Mucosa of descending colon (tissue), 3 donors: ENCODE measurements around the gene TSPAN32. TPM values are rescaled to one million over a fixed set of nuclear protein-coding genes. Genes with fewer than 3 reads are reported as not detected.

ENCODE experiments used
- ATAC-seq: fragments of 200-7000 bp; cut with Tn5 transposase; one replicate; pipeline ENCODE4 v1.9.1; 2020; ENCODE audit warnings: mild to moderate bottlenecking, moderate library complexity
- DNase-seq, 3 donors: peaks; one replicate each; pipeline ENCODE4 v3.0.0-alpha.2; 2020
- H3K36me3 ChIP-seq: fragments of 200-600 bp; one replicate; pipeline ENCODE4 v1.8.0; 2021; ENCODE audit warnings: low read depth, mild to moderate bottlenecking
- H3K4me1 ChIP-seq: fragments of 200-600 bp; one replicate; pipeline ENCODE4 v1.8.0; 2021; ENCODE audit warnings: low read depth, mild to moderate bottlenecking
- H3K4me3 ChIP-seq: fragments of 200-600 bp; one replicate; pipeline ENCODE4 v1.8.0; 2021; ENCODE audit warnings: mild to moderate bottlenecking
- H3K9me3 ChIP-seq: fragments of 200-600 bp; one replicate; pipeline ENCODE4 v1.8.0; 2021; ENCODE audit warnings: mild to moderate bottlenecking
- intact Hi-C, 2 donors: fragments of 100-400 bp; cut with DNase I in 1 of 2; cut with micrococcal nuclease in 1 of 2; formaldehyde crosslinking; loops; one replicate each; pipeline versions ENCODE4 v1.11.0 to v1.11.1; 2022; cut with DNase I, micrococcal nuclease
- total RNA-seq, 3 donors: library from RNA; stranded (reverse); fragmentation: NEBNext Ultra II Directional in 2 of 3; extraction: Animal tissue kit (Norgen Biotek cat#: 25700) in 2 of 3; gene quantifications; one replicate each; pipeline versions ENCODE4 v1.2.1 to v1.2.4, GENCODE V29; 2021 to 2023
- TF ChIP-seq, protein P1 (sequence below): fragments of 200-600 bp; IDR thresholded peaks from one replicate; pipeline ENCODE4 v1.8.0; 2022; ENCODE audit warnings: antibody characterized with exemption, mild to moderate bottlenecking
- donor health status: DM: no; HTN: no; CAD: no; lungs with moderate emphysema.
- donor health status: DM: no; HTN: no; CAD: no.
- donor health status: DM: no; HTN: yes; CAD: no.

TSPAN32 gene
- total RNA-seq, 3 donors from 2014 or later = 1.2 to 2.8 (median 2.6) TPM

DNA sequence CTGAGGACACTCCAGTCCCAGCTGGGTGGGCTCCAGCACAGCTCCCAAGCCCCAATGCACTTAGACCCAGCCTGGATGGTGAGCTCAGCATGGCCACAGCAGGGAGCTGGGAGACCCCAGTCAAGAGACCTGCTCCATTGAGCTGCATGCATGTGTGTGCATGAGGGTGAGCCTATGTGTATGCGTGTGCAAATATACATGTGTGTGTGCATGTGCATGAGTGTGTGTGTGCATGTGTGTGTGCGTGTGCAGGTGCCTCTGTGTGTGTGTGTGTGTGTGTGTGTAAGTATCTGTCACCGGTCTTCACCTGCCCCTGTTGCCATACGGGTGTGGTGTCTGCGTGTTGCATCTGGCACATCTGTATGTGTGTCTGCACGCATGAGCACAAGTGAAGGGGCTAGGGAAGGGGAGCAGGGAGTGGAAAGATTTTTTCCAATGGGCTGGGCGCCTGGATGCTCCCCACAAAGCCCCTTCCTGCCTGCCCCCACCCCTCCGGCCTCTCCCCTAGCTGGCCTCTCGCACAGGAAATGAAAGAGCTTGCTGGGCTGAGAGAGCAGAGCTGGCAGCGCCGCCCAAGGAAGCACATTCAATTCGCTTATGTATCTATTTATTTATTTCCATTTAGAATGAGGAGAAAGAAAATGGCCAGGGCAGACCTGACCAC is 4.1 kb downstream of the TSPAN32 start:
- Histone ChIP-seq H3K36me3 (no peaks in the 10 kb centered on the region), H3K4me1 (peaks cover 8% of the 10 kb centered on the region), H3K9me3 (no peaks in the 10 kb centered on the region), H3K4me3 (no peak overlapping the region)
- TF ChIP-seq, protein P1, sequence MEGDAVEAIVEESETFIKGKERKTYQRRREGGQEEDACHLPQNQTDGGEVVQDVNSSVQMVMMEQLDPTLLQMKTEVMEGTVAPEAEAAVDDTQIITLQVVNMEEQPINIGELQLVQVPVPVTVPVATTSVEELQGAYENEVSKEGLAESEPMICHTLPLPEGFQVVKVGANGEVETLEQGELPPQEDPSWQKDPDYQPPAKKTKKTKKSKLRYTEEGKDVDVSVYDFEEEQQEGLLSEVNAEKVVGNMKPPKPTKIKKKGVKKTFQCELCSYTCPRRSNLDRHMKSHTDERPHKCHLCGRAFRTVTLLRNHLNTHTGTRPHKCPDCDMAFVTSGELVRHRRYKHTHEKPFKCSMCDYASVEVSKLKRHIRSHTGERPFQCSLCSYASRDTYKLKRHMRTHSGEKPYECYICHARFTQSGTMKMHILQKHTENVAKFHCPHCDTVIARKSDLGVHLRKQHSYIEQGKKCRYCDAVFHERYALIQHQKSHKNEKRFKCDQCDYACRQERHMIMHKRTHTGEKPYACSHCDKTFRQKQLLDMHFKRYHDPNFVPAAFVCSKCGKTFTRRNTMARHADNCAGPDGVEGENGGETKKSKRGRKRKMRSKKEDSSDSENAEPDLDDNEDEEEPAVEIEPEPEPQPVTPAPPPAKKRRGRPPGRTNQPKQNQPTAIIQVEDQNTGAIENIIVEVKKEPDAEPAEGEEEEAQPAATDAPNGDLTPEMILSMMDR = no peak
- no peak for ATAC-seq
- DNase-seq = peak in 1 of 3 donors; percentile 72
- intact Hi-C loops = loop anchor here in 1 of 2 donors (2.0 kb wide), 1 partner anchor 115 kb away; no protein-coding TSS in a partner anchor

DNA sequence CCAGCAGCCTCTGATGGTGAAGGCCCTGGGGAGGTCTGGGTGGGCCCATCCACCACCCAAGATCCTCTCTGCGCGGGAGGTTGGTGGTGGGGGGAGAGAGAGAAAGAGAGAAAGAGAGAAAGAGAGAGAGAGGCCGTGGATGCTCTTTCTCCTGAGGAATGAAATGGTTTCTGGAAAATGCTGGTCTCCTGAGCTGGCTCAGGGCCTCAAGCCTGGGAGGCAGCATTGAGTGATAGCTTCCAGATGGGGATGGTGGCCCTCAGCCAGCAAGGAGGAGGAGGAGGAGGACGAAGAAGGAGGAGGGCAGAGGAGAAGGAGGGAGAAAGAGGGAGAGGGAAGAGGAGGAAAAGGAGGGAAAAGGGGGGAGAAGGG is 4.6 kb downstream of the TSPAN32 start:
- TF ChIP-seq, protein P1 = no peak
- intact Hi-C loops = no loop called here
- Histone ChIP-seq H3K4me3 (no peak overlapping the region), H3K36me3 (no peaks in the 10 kb centered on the region), H3K9me3 (no peaks in the 10 kb centered on the region), H3K4me1 (peaks cover 8% of the 10 kb centered on the region)
- ATAC-seq (no peak), DNase-seq (peak; percentile 56 to 75 (median 74))

DNA sequence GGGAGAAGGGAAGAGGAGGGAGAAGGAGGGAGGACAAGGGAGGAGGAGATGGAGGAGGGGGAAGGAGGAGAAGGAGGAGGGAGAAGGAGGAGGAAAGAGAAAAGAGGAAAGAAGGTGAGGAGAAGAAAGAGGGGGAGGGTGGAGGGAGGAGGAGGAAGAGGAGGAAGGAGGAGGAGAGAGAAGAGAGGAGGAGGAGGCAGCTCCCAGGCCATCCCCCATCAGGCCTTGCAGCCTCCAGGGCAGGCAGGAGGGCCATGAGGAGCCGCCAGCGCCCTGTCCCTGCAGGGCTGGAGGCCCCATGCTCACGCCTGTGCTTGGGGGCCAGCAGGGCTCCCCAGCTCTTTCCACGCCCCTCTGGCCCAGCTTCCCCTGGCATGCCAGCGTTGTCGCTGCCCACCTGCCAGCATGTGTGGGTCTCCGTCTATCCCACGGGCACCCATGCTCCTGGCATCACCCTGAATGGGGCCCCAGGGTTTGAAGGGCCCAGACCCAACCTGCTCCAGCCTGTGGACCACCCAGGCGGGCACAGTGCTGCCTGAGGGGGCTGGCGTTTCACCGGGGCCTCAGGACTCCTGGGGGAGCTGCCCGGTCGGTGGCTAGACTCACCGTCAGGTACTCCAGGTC is 5.2 kb downstream of the TSPAN32 start:
- no peaks in the 10 kb centered on the region for H3K9me3 ChIP-seq
- intact Hi-C loops = no loop called here
- no peaks in the 10 kb centered on the region for H3K36me3 ChIP-seq
- ATAC-seq = no peak
- H3K4me3 ChIP-seq = no peak overlapping the region
- peak in 1 of 3 donors; percentile 57 for DNase-seq
- TF ChIP-seq, protein P1 = no peak
- peaks cover 8% of the 10 kb centered on the region for H3K4me1 ChIP-seq

DNA sequence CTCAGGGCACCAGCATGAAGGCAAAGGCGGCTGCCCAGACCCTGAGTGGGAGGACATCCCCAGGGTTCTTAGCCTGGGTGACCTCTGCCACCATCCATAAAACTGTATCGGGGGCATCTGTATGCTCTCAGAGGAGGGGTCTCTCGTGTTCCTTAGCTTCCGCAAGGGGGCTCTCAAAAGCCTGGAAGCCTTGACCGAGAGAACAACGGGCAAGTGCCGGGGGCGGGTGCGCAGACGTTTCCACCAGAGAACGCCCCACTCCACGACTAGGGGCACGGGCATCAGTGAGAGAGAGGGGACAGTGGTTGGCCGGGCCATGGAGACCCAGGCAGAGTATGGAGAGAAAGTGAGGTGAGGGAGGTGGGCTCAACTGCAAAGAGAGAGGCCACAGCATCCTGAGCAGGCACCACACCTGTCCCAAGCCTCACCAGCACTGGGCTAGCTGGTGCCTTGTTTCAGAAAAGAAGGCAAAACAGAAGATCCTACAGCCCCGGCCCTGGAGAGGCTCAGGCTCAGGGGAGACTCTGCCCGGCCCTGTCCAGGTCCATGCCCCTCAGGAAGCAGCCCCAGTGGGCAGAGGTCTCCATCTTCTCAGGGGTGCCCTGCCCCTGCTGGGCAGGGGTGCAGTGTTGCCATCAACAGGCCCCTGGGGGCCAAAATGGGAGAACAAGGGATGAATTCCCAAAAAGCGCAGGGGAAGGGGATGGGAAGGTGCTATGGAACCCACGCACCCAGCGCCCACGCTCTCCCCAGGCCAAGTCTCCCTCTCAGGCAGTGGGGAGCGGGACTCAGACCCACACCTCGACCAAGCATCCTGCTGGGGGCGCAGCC is 5.9 kb downstream of the TSPAN32 start:
- Histone ChIP-seq H3K36me3 (no peaks in the 10 kb centered on the region), H3K4me3 (no peak overlapping the region), H3K4me1 (peaks cover 8% of the 10 kb centered on the region), H3K9me3 (no peaks in the 10 kb centered on the region)
- DNase-seq = peak in 1 of 3 donors; percentile 47
- TF ChIP-seq, protein P1 = no peak
- no peak for ATAC-seq
- intact Hi-C loops = no loop called here

DNA sequence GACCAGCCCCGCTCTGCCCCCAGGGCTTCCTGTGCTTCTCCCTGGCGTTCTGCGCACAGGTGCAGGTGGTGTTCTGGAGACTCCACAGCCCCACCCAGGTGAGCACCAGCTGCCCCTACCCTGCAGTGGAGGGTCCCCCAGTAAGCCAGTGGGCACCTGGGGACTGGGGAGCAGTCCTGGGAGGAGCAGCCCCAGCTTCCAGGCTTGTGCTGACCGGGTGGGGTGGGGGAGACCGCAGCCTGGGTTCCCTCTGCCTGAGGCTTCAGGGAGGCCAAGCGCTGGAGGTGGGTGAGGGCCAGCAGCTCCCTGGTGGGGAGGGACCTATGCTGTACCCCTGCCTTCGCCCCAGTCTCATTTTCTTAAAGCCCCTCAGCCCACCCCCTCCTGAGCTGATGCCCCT is 6.9 kb downstream of the TSPAN32 start:
- no peaks in the 10 kb centered on the region for H3K36me3 ChIP-seq
- H3K4me1 ChIP-seq = peaks cover 8% of the 10 kb centered on the region
- peak in 1 of 3 donors; percentile 43 for DNase-seq
- intact Hi-C loops = no loop called here
- no peaks in the 10 kb centered on the region for H3K9me3 ChIP-seq
- TF ChIP-seq, protein P1 = no peak
- no peak for ATAC-seq
- H3K4me3 ChIP-seq = no peak overlapping the region
